DND-41 (cell line): Measurements from ENCODE around the gene FSCN2.

ENCODE experiments used
- EZH2 ChIP-seq: IDR thresholded peaks from 3 replicates; pipeline ENCODE4 v1.6.1; 2012; ENCODE audit warnings: borderline replicate concordance, low read depth, mild to moderate bottlenecking, moderate library complexity, low read length, inconsistent platforms; ENCODE audit not compliant: severe bottlenecking
- TF ChIP-seq, protein P1 (sequence below): IDR thresholded peaks from 2 replicates; pipeline ENCODE4 v1.5.1; 2012; ENCODE audit warnings: borderline replicate concordance, low read length, moderate library complexity, mild to moderate bottlenecking; ENCODE audit not compliant: poor library complexity, severe bottlenecking; ENCODE audit errors: extremely low read depth

DNA sequence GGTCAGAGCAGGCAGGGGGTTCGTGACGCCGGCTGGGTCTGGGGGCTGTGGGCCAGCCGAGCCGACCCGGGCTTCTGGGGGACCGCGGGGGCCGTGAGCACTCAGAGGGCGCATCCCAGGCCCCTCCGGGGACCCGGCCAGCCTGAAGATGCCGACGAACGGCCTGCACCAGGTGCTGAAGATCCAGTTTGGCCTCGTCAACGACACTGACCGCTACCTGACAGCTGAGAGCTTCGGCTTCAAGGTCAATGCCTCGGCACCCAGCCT is 140 bp downstream of the FSCN2 start:
- TF ChIP-seq, protein P1, sequence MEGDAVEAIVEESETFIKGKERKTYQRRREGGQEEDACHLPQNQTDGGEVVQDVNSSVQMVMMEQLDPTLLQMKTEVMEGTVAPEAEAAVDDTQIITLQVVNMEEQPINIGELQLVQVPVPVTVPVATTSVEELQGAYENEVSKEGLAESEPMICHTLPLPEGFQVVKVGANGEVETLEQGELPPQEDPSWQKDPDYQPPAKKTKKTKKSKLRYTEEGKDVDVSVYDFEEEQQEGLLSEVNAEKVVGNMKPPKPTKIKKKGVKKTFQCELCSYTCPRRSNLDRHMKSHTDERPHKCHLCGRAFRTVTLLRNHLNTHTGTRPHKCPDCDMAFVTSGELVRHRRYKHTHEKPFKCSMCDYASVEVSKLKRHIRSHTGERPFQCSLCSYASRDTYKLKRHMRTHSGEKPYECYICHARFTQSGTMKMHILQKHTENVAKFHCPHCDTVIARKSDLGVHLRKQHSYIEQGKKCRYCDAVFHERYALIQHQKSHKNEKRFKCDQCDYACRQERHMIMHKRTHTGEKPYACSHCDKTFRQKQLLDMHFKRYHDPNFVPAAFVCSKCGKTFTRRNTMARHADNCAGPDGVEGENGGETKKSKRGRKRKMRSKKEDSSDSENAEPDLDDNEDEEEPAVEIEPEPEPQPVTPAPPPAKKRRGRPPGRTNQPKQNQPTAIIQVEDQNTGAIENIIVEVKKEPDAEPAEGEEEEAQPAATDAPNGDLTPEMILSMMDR = no peak
- no peak for TF ChIP-seq EZH2
